GM12801 (cell line): ENCODE results near the gene TNFAIP2.

ENCODE experiments used
- TF ChIP-seq, protein P1 (sequence below): IDR thresholded peaks from one replicate; pipeline ENCODE4 v1.5.1; 2011; ENCODE audit warnings: control low read depth; ENCODE audit not compliant: insufficient read length; ENCODE audit errors: extremely low read depth

The TNFAIP2 gene

DNA sequence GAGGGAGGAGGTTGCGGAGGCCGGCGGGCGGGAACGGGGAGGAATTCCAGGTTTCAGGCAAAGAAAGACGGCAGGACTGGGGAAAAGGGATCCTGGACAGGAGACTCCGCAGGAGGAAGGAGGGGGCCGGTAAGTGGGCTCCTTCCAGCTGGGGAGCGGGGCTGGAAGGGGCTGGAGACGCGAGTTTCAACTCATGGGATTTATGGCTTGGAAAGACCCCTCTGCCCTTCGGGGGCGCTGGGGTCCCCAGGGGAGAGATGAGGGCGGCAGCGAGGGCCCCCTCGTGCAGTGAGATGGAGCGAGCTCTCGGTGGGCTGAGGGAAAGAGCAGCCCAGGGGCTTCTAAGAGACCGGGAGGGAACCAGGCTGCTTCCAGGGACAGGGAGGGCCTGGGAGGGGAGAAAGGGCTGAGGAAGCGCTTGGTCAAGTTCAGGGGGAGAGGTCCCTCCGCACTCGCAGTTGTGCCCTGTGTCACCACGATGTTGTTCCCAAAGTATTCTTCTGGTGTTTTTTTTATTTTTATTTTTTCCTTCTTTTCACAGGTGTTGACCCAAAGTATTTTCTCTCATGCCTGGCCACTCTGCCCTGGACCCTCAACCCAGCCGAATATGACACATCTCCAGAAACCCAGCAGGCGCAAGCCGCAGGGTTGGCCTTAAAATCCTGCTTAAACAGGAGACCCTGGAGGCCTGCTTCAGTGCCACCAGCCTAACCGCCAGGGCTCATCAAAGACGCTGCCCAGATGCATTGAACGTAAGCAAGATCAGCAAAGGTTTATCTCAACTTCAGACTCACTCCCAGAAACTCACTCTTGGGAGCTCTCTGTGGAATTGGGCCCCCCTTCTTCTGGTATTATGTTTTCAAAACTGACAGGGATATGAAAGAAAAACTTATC lies 16.1 kb downstream of the TNFAIP2 start:
- TF ChIP-seq, protein P1, sequence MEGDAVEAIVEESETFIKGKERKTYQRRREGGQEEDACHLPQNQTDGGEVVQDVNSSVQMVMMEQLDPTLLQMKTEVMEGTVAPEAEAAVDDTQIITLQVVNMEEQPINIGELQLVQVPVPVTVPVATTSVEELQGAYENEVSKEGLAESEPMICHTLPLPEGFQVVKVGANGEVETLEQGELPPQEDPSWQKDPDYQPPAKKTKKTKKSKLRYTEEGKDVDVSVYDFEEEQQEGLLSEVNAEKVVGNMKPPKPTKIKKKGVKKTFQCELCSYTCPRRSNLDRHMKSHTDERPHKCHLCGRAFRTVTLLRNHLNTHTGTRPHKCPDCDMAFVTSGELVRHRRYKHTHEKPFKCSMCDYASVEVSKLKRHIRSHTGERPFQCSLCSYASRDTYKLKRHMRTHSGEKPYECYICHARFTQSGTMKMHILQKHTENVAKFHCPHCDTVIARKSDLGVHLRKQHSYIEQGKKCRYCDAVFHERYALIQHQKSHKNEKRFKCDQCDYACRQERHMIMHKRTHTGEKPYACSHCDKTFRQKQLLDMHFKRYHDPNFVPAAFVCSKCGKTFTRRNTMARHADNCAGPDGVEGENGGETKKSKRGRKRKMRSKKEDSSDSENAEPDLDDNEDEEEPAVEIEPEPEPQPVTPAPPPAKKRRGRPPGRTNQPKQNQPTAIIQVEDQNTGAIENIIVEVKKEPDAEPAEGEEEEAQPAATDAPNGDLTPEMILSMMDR, result no peak

DNA sequence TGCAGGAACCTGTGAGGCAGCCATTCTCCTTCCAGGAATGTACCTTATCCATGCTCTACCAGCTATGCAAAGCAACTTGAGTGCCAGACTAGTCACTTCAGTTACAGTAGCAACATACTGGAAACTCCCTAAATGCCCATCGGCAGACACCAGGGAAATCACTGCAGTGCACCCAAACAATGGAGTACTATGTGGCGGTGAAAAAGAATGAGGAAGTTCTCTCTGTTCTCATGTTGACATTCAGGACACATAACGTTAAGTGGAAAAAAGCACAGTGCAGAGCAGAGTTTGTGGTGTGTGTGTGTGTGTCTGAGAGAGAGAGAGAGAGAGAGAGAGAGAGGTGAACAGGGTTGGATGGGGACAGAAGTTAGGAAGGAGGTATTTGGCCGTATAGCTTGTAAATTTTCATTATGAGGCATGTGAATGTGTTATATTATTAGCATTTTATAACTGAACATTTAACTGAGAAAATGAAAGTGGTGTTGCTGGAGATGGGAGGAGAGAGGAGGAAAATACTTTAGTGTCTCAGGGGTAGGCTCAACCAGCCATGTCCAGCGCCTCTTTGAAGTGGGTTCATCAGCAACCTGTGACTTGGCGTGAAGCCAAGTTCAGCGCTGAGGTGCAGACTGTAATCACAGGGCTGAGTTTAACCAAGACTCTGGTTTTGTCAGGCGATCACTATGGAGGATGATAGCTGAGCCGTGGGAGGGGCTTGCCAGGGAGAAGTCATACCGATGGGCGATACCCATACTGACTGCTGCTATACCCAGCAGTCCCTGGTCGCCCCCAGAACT lies 17.3 kb downstream of the TNFAIP2 start:
- TF ChIP-seq, protein P1, result no peak

DNA sequence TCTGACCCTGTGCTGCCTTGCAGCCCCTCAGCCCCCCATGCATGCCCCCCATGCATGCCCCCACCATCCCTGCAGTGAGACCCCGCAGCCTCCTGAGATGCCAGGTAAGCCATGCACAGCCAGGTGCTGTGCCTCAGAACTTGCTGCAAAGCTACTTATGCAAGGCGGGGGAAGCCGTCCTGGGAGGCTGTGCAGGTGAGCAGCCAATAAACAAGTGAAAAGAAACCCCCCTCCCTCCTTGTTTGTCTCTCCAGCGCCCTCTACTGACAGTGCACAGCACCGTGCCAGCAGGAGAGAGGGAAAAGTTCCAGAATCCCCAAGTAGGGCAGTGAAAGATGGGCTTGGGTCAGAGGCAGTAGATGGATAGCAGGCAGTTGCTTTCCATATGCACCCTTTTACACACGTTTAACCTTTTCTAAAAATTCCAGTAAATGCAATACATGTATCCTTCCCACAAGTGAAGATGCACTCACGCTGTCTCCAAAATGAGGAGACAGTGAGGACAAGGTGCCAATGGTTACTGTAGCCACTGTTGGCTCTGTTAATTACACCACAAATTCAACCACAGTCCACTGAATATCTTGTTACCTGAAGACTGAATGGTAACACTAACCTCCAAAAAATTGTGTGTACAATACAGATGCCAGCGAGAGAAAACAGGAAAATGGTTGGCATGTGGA lies 18.0 kb downstream of the TNFAIP2 start:
- TF ChIP-seq, protein P1, result no peak

DNA sequence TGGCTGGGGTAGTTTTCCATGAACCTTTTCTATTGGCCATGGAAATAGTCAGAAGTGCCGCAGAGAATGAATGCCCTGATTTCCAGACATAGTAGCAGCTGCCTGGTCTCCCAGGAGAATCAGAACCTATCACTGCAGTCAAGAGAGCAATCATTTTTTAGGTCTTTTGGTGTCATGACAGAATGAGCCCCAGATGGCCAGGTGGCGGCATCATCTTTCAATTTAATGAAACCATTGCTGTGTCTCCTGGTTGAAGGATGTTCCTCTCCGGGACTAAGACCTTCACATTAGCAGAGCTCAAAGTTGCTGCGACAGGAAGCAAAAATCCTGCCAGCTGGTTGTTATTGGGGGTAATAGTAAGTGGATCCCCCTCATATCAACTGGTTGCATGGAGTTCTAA lies 18.8 kb downstream of the TNFAIP2 start:
- TF ChIP-seq, protein P1, result no peak

DNA sequence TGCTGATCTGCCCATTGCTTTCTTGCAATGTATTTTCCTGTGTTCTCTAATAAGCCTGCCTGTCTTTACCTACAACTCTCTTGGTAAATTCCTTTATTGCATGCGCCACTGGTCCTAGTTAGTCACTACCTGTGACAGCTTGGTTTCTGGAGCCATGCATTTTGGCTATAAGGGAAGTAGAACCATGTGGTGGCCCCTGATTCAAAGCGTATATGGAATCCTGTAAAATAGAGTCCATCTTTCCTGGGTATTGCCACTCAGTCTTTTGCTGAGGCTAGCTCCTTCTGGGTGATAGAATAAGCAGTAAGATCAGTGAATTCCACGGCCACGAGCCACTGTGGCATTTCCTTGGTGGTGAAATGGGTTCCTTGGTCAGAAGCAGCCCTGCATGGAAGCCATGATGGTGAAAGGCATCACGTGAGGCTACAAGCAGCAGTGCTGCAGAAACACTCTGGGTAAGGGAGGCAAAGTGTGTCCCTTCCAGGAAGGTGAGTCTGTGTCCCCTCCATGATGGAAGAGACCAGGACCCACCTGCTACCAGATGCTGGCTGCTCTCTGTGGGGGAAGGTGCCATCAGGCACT lies 19.6 kb downstream of the TNFAIP2 start:
- TF ChIP-seq, protein P1, result no peak

DNA sequence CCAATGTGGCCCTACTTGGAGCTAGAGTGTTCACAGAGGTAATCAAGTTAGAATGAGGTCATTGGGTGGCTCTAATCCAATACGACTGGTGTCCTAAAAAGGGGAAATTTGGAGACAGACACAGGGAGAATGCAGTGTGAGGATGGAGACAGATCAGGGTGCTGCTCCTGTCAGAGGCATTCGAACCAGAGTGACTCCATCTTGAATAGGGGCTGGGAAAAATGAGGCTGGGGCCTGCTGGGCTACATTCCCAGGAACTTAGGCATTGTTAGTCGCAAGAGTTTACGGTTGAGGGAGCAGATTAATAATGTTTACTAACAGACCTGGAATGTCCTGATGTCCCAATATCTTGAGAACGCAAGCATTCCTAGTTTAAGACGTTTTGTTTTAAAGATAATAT lies 20.2 kb downstream of the TNFAIP2 start:
- TF ChIP-seq, protein P1, result no peak

DNA sequence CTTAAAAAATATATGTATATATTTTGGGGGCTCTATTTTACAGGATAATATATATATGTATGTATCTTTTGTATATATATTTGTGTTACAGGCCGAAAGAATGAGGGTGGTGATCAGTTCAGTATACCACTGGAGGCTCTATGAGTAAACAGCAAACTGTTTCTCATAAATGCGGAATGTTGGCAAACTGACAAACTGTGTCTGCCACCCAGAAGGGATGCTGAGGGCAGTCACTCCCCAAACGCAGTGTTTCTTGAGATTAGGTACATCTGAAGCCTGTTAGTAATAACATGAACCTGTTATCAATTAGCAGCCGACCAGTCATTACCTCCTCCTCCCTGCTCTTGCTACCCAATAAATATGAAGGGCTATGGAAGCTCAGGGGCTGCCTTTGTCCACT lies 20.8 kb downstream of the TNFAIP2 start:
- TF ChIP-seq, protein P1, result no peak
